NB4 (cell line): ENCODE results near the gene FCER2.
A peak's percentile ranks its signal among the peaks of the same experiment; 100 is the strongest.

Experiments used
- POLR2A ChIP-seq: IDR thresholded peaks from 2 replicates; pipeline ENCODE4 v1.6.1; 2011; ENCODE audit warnings: mild to moderate bottlenecking; ENCODE audit not compliant: insufficient read length; ENCODE audit errors: extremely low read depth
- TF ChIP-seq, protein P1 (sequence below): IDR thresholded peaks from one replicate; pipeline ENCODE4 v1.5.1; 2012; ENCODE audit warnings: low read depth, low read length
- TF ChIP-seq, protein P2 (sequence below): IDR thresholded peaks from 2 replicates; pipeline ENCODE4 v1.6.1; 2011; ENCODE audit warnings: low read depth, low read length

DNA sequence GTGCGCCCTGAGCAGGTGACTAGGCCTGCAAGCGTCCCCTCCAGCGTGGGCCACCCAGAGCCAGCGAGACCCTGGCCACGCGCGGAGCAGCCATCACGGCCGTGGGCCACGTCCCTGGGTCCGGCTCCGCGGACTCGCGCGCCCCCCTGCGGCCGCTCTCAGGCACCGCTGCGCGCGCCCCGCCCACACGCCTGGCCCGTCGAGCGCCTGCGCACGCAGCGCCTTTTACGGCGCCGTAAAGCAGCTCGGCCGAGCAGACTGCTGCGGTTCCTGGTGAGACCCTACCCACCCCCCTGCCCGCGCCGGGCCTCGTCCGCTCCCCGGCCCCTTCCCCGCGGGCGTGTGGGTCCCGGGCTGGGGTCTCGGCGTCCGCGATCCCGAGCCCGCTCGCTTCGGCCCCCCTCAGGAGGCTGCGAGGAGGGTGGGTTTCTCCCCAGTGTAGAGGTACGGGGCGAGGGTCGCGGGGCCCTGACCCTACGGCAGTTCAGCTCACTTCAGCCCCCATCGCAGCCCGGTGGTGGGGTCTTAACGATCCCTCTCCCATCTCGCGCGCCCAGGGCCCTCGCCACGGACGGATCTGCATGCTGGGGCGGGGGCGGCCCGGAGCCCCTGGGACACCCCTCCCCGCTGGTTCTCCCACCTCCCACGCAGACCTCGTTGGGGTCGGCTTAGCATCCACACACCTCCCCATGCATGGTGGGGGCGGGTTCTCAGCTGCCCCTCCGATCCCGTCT lies 21.2 kb downstream of the FCER2 start, which contains the start of gene TRAPPC5:
- TF ChIP-seq, protein P1, sequence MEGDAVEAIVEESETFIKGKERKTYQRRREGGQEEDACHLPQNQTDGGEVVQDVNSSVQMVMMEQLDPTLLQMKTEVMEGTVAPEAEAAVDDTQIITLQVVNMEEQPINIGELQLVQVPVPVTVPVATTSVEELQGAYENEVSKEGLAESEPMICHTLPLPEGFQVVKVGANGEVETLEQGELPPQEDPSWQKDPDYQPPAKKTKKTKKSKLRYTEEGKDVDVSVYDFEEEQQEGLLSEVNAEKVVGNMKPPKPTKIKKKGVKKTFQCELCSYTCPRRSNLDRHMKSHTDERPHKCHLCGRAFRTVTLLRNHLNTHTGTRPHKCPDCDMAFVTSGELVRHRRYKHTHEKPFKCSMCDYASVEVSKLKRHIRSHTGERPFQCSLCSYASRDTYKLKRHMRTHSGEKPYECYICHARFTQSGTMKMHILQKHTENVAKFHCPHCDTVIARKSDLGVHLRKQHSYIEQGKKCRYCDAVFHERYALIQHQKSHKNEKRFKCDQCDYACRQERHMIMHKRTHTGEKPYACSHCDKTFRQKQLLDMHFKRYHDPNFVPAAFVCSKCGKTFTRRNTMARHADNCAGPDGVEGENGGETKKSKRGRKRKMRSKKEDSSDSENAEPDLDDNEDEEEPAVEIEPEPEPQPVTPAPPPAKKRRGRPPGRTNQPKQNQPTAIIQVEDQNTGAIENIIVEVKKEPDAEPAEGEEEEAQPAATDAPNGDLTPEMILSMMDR: peak; percentile 39
- peak; percentile 65 for TF ChIP-seq POLR2A
- TF ChIP-seq, protein P2, sequence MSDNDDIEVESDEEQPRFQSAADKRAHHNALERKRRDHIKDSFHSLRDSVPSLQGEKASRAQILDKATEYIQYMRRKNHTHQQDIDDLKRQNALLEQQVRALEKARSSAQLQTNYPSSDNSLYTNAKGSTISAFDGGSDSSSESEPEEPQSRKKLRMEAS: peak; percentile 83
